Trophoblast cell (in vitro differentiated cells and primary cell): ENCODE measurements around the gene LRRC41.
A peak's percentile ranks its signal among the peaks of the same experiment; 100 is the strongest.
"Not testable (repeated sequence)": the region's sequence is repeated elsewhere in the genome, so short reads cannot be mapped to it uniquely, and the experiment has no call there.

ENCODE experiments used
- DNase-seq, 2 donors: peaks; one replicate each; pipeline ENCODE4 v3.0.0-alpha.2; 2016
- H2AFZ ChIP-seq: 2 replicates; pipeline ENCODE4 v1.6.1; 2013; ENCODE audit warnings: low read length, moderate library complexity, mild to moderate bottlenecking; ENCODE audit not compliant: insufficient read depth, poor library complexity
- H2AK5ac ChIP-seq: 2 replicates; pipeline ENCODE4 v1.6.1; 2013; ENCODE audit warnings: mild to moderate bottlenecking, low read length
- H2BK120ac ChIP-seq: 2 replicates; pipeline ENCODE4 v1.6.1; 2013; ENCODE audit warnings: low read length, mild to moderate bottlenecking, moderate library complexity; ENCODE audit not compliant: insufficient read depth, poor library complexity
- H2BK12ac ChIP-seq: 2 replicates; pipeline ENCODE4 v1.6.1; 2013; ENCODE audit warnings: mild to moderate bottlenecking, low read length, moderate library complexity
- H2BK5ac ChIP-seq: 2 replicates; pipeline ENCODE4 v1.6.1; 2013; ENCODE audit warnings: low read length, low read depth, moderate library complexity, mild to moderate bottlenecking; ENCODE audit not compliant: poor library complexity
- H3K14ac ChIP-seq: 2 replicates; pipeline ENCODE4 v1.6.1; 2013; ENCODE audit warnings: mild to moderate bottlenecking, low read length
- H3K18ac ChIP-seq: 2 replicates; pipeline ENCODE4 v1.6.1; 2013; ENCODE audit warnings: mild to moderate bottlenecking, low read length
- H3K23ac ChIP-seq: 2 replicates; pipeline ENCODE4 v1.6.1; 2013; ENCODE audit warnings: low read length
- H3K27ac ChIP-seq: 2 replicates; pipeline ENCODE4 v1.5.1; 2013; ENCODE audit warnings: low read depth, mild to moderate bottlenecking, inconsistent platforms, low read length, moderate library complexity
- H3K27me3 ChIP-seq: 2 replicates; pipeline ENCODE4 v1.6.1; 2013; ENCODE audit warnings: inconsistent platforms, mild to moderate bottlenecking, low read length, moderate library complexity; ENCODE audit not compliant: insufficient read depth
- H3K36me3 ChIP-seq, 2 experiments: 1 replicate in 1 of 2; 2 replicates in 1 of 2; pipeline ENCODE4 v1.6.1; 2013; ENCODE audit warnings: low read length in 2 of 2, mild to moderate bottlenecking in 2 of 2, moderate library complexity in 1 of 2; ENCODE audit not compliant: insufficient read depth in 2 of 2, control insufficient read depth in 1 of 2
- H3K4ac ChIP-seq: 2 replicates; pipeline ENCODE4 v1.6.1; 2013; ENCODE audit warnings: low read depth, mild to moderate bottlenecking, low read length, moderate library complexity
- H3K4me1 ChIP-seq, 2 experiments: 1 replicate in 1 of 2; 2 replicates in 1 of 2; pipeline ENCODE4 v1.6.1; 2013; ENCODE audit warnings: low read length in 2 of 2, mild to moderate bottlenecking in 2 of 2, moderate library complexity in 1 of 2; ENCODE audit not compliant: insufficient read depth in 2 of 2, control insufficient read depth in 1 of 2
- H3K4me2 ChIP-seq: 2 replicates; pipeline ENCODE4 v1.6.1; 2013; ENCODE audit warnings: inconsistent platforms, mild to moderate bottlenecking, low read length, moderate library complexity
- H3K4me3 ChIP-seq: 2 replicates; pipeline ENCODE4 v1.5.1; 2013; ENCODE audit warnings: mild to moderate bottlenecking, low read depth, low read length, inconsistent platforms
- H3K79me1 ChIP-seq: one replicate; pipeline ENCODE4 v1.6.1; 2013; ENCODE audit warnings: low read length
- H3K79me2 ChIP-seq: 2 replicates; pipeline ENCODE4 v1.6.1; 2013; ENCODE audit warnings: low read length, mild to moderate bottlenecking; ENCODE audit not compliant: control insufficient read depth, insufficient read depth, poor library complexity
- H3K9ac ChIP-seq: 2 replicates; pipeline ENCODE4 v1.6.1; 2013; ENCODE audit warnings: mild to moderate bottlenecking, low read length
- H3K9me3 ChIP-seq: 2 replicates; pipeline ENCODE4 v1.6.1; 2013; ENCODE audit warnings: low read depth, mild to moderate bottlenecking, control low read depth, inconsistent platforms, low read length; ENCODE audit not compliant: insufficient read depth
- H4K12ac ChIP-seq: 2 replicates; pipeline ENCODE4 v1.6.1; 2013; ENCODE audit warnings: low read depth, mild to moderate bottlenecking, low read length, moderate library complexity
- H4K8ac ChIP-seq: 2 replicates; pipeline ENCODE4 v1.6.1; 2013; ENCODE audit warnings: low read depth, mild to moderate bottlenecking, low read length, moderate library complexity
- H4K91ac ChIP-seq: one replicate; pipeline ENCODE4 v1.6.1; 2013; ENCODE audit warnings: low read depth, mild to moderate bottlenecking, low read length, moderate library complexity
- WGBS: extraction: QIAGEN DNeasy Blood & Tissue Kit; methylation state at CpG from one replicate; pipeline ENCODE4 v1.1.7; 2013; ENCODE audit warnings: missing lambda C conversion rate; ENCODE audit not compliant: insufficient read length, insufficient coverage; ENCODE audit errors: extremely low coverage; 5-methylcytosine and 5-hydroxymethylcytosine counted together

Gene LRRC41

DNA sequence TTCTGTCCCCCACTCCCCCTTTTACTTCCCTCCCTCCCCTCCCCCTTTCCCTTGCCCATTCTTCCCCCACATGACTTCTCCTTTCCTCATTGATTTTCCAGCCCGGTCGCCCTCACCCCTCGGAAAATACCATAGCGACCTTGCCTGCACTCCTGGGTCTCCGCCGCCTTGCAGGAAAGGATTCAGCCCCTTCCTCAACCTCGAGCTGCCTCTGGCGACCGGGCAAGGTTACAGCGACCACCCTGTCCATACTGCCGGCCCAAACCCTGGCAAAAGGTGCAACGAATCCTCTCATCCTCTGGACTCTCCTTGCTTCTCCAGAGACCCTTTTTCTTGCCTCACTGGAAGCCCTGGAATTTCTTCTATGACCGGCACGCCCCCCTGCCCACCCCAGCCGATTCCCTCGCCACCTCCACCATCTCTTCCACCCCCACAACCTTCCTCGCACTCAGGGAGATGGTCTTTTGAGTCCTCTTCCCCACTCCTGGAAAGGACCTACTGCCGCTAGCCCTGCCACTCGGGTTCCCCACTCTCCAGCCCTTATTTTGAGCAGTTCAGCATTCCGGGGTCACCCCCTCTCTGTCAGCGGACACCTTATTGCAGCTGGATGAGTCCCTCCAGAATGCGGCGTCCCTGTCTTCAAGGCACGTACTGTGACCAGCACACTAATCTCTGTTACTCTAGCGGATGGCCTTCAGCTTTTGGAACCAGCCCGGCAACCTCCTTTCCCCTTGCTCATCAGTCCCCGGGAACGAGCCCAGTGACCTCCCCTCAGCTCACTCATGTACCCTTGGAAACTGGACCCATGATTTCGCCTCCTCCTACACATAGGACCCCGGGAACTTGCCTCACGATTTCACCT, 38.0 kb upstream of the LRRC41 start:
- peak in 1 of 2 donors; percentile 7 for DNase-seq
- Histone ChIP-seq H2BK12ac (peak overlapping the region; percentile 20), H3K9me3 (no peaks in the 10 kb centered on the region), H2BK5ac (no peak overlapping the region), H3K27me3 (no peaks in the 10 kb centered on the region), H3K4me2 (peak overlapping the region; percentile 99), H3K79me2 (peaks cover 4% of the 10 kb centered on the region), H3K9ac (peak overlapping the region; percentile 66), H4K8ac (peak overlapping the region; percentile 95), H3K4me1 (peaks cover 10 to 11% of the 10 kb centered on the region in 2 experiments), H3K36me3 (peaks cover 20 to 24% of the 10 kb centered on the region in 2 experiments), H2BK120ac (no peak overlapping the region), H3K79me1 (peaks cover 14% of the 10 kb centered on the region), H3K18ac (peak overlapping the region; percentile 76), H3K23ac (no peak overlapping the region), H4K12ac (peak overlapping the region; percentile 87), H2AFZ (peak overlapping the region; percentile 85), H3K14ac (peak overlapping the region; percentile 78), H3K4me3 (peak overlapping the region; percentile 78), H2AK5ac (no peak overlapping the region), H3K4ac (peak overlapping the region; percentile 26), H3K27ac (peak overlapping the region; percentile 7), H4K91ac (peak overlapping the region; percentile 71)
- no CpG with 5 or more reads among the region's 31 CpGs for WGBS

DNA sequence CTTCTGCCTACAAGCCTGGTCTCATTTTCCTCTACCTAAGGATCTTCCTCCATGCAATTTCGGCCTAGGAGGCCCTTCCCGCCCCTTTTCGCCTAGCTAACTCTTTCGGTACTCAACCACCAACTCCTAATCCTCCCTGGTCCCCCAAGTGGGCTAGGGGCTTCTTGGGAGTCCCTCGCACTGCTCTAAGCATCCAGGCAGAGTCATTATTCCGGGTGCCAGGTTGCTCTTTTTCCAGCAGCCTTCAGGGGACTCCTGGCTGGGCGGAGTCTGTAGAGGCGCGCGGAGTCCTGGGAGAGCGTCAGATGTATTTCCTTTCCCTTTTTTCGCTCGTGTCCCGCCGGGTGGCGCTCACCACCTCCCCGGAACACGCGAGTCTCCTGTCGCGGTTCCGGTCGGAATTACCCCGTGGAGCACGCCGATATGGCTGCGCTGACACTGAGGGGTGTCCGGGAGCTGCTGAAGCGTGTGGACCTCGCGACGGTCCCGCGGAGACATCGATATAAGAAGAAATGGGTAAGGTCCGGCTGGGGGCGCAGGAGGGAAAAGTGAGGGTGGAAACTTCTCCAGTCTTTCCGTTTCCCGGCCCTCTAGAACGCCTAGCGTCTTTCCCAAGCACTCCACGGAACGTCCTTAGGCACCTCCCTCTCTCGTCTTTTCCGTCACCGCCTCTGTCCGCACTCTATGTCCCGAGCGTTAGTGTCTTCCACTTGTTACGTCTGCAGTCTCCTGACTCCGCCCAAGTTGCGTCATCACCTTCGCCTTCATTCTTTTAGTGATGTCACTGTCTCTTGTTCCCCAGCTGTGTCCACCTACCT, 37.2 kb upstream of the LRRC41 start, which contains the start of gene NSUN4:
Gene NSUN4 (plus strand): TSS at position 404 of the 818 bp plus-strand sequence. CDS start 20 bp downstream, at position 424.
- peak; percentile 90 to 98 for DNase-seq
- H3K4me3 ChIP-seq = peak within 1 kb of the TSS; percentile 78
- H3K23ac ChIP-seq = no peak within 1 kb of the TSS
- no peaks in the 10 kb centered on the region for H3K27me3 ChIP-seq
- peak within 1 kb of the TSS; percentile 88 for H3K18ac ChIP-seq
- peak within 1 kb of the TSS; percentile 83 for H2BK5ac ChIP-seq
- H4K91ac ChIP-seq = peak within 1 kb of the TSS; percentile 87
- H3K79me2 ChIP-seq = peaks cover 4% of the 10 kb centered on the region
- peak within 1 kb of the TSS; percentile 99 for H3K4me2 ChIP-seq
- H3K9me3 ChIP-seq = no peaks in the 10 kb centered on the region
- H2AK5ac ChIP-seq = peak within 1 kb of the TSS; percentile 10
- H2BK120ac ChIP-seq = peak within 1 kb of the TSS; percentile 54
- H3K79me1 ChIP-seq = peaks cover 14% of the 10 kb centered on the region
- peaks cover 10 to 11% of the 10 kb centered on the region in 2 experiments for H3K4me1 ChIP-seq
- peak within 1 kb of the TSS; percentile 61 for H3K4ac ChIP-seq
- H3K36me3 ChIP-seq = peaks cover 20 to 24% of the 10 kb centered on the region in 2 experiments
- H3K14ac ChIP-seq = peak within 1 kb of the TSS; percentile 88
- no CpG with 5 or more reads among the region's 53 CpGs for WGBS
- peak within 1 kb of the TSS; percentile 99 for H3K9ac ChIP-seq
- peak within 1 kb of the TSS; percentile 85 for H2AFZ ChIP-seq
- peak within 1 kb of the TSS; percentile 97 for H4K8ac ChIP-seq
- peak within 1 kb of the TSS; percentile 87 for H4K12ac ChIP-seq
- H2BK12ac ChIP-seq = peak within 1 kb of the TSS; percentile 50
- peak within 1 kb of the TSS; percentile 96 for H3K27ac ChIP-seq

DNA sequence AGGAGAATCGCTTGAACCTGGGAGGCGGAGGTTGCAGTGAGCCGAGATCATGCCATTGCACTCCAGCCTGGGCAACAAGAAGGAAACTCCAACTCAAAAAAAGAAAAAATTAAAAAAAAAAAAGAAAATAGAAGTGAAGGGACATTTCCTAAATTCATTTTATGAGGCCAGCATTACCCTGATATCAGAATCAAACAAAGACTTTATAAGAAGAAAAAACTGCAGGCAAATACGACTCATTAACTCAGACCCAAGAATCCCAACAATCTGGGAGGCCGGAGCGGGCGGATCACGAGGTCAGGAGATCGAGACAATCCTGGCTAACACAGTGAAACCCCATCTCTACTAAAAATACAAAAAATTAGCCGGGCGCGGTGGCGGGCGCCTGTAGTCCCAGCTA, 34.0 kb upstream of the LRRC41 start:
- not testable (repeated sequence) for H3K4me2 ChIP-seq, H3K9me3 ChIP-seq, H3K27me3 ChIP-seq, H3K9ac ChIP-seq, H4K12ac ChIP-seq, H2AK5ac ChIP-seq, H3K79me2 ChIP-seq, H4K8ac ChIP-seq, H4K91ac ChIP-seq, DNase-seq, H2BK5ac ChIP-seq, H3K36me3 ChIP-seq, H3K4ac ChIP-seq, H2AFZ ChIP-seq, H3K18ac ChIP-seq, H3K4me3 ChIP-seq, H2BK12ac ChIP-seq, H2BK120ac ChIP-seq, H3K14ac ChIP-seq, H3K27ac ChIP-seq, H3K23ac ChIP-seq
- Histone ChIP-seq H3K79me1 (peaks cover 14% of the 10 kb centered on the region), H3K4me1 (peaks cover 10 to 11% of the 10 kb centered on the region in 2 experiments)
- no CpG with 5 or more reads among the region's 14 CpGs for WGBS

DNA sequence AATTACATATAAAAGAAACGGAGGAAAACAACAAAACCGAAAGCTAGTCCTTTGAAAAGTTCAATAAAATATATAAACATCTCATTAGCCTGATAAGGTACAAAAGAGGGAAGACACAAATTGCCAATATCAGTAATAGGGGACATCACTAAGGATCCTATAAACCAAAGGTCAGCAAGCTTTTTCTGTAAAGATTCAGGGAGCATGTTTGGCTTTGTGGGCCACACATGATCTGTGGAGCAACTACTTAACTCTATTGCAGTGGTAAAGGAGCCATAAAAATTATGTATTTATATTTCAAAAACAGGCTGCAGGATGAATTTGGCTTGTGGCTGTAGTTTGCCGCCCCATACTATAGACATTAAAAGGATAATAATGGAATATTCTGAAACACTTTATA, 31.7 kb upstream of the LRRC41 start:
- no peaks in the 10 kb centered on the region for H3K27me3 ChIP-seq
- H2AFZ ChIP-seq = no peak overlapping the region
- no peak overlapping the region for H3K4me2 ChIP-seq
- peaks cover 4% of the 10 kb centered on the region for H3K79me1 ChIP-seq
- no peak overlapping the region for H2BK12ac ChIP-seq
- no CpG with 5 or more reads among the region's 3 CpGs for WGBS
- no peak overlapping the region for H3K9ac ChIP-seq
- peaks cover 3 to 4% of the 10 kb centered on the region in 2 experiments for H3K4me1 ChIP-seq
- H3K27ac ChIP-seq = no peak overlapping the region
- no peak overlapping the region for H2BK120ac ChIP-seq
- no peak overlapping the region for H2BK5ac ChIP-seq
- H2AK5ac ChIP-seq = no peak overlapping the region
- no peak overlapping the region for H4K91ac ChIP-seq
- no peaks in the 10 kb centered on the region for H3K36me3 ChIP-seq
- H3K9me3 ChIP-seq = no peaks in the 10 kb centered on the region
- DNase-seq = no peak
- no peak overlapping the region for H3K4me3 ChIP-seq
- no peaks in the 10 kb centered on the region for H3K79me2 ChIP-seq
- H4K12ac ChIP-seq = no peak overlapping the region
- H4K8ac ChIP-seq = no peak overlapping the region
- H3K18ac ChIP-seq = no peak overlapping the region
- no peak overlapping the region for H3K4ac ChIP-seq
- H3K14ac ChIP-seq = no peak overlapping the region
- no peak overlapping the region for H3K23ac ChIP-seq
